ENCODE results near the gene CARMIL1.

The CARMIL1 gene

DNA sequence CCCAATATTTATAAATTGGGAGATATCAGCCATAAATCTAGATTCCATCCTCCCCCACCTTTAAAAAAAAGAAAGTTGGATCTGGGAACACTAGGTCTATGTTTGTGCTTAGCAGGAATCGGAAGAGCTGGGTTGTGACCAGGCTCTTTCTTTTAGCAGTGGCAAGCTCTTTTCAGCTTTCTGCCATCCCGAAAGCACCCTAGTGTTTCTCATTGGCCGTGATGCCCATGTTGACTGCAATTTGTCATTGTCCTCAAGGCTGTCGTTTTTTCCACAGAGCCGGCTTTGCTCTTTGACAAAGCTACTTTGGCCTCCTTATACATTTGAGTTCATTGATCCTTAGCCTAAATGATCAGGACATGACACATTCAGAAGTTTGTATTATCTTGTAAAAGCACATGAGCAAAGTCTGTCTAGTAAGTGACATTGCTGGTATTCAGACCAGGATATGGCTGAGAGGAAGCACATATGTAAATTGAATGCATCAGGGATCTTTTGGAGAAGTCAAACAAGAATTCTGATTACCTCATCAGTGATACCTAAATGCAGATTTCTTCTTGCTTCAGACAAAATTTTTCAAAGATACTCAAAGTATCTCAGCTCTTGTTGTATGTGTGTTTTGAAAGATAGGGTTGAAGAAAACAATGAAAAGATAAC, 50.1 kb downstream of the CARMIL1 start:
- no peak for TF ChIP-seq ARNTL (CRISPR knock-in tag; IDR thresholded peaks at IDR 0.05; ENCODE audit: borderline replicate concordance, low read depth)
- no peak for TF ChIP-seq ESRRG (CRISPR knock-in tag; IDR thresholded peaks at IDR 0.05)
- TF ChIP-seq ZNF70 (CRISPR knock-in tag; IDR thresholded peaks at IDR 0.05) = no peak
- no peak for TF ChIP-seq TCF4 (CRISPR knock-in tag; IDR thresholded peaks at IDR 0.05; ENCODE audit: borderline replicate concordance)
- TF ChIP-seq, protein P1, sequence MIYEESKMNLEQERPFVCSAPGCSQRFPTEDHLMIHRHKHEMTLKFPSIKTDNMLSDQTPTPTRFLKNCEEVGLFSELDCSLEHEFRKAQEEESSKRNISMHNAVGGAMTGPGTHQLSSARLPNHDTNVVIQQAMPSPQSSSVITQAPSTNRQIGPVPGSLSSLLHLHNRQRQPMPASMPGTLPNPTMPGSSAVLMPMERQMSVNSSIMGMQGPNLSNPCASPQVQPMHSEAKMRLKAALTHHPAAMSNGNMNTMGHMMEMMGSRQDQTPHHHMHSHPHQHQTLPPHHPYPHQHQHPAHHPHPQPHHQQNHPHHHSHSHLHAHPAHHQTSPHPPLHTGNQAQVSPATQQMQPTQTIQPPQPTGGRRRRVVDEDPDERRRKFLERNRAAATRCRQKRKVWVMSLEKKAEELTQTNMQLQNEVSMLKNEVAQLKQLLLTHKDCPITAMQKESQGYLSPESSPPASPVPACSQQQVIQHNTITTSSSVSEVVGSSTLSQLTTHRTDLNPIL (CRISPR knock-in tag; IDR thresholded peaks at IDR 0.05; ENCODE audit: low read depth) = no peak
- TF ChIP-seq RARB (CRISPR knock-in tag; IDR thresholded peaks at IDR 0.05) = no peak
- TF ChIP-seq, protein P2, sequence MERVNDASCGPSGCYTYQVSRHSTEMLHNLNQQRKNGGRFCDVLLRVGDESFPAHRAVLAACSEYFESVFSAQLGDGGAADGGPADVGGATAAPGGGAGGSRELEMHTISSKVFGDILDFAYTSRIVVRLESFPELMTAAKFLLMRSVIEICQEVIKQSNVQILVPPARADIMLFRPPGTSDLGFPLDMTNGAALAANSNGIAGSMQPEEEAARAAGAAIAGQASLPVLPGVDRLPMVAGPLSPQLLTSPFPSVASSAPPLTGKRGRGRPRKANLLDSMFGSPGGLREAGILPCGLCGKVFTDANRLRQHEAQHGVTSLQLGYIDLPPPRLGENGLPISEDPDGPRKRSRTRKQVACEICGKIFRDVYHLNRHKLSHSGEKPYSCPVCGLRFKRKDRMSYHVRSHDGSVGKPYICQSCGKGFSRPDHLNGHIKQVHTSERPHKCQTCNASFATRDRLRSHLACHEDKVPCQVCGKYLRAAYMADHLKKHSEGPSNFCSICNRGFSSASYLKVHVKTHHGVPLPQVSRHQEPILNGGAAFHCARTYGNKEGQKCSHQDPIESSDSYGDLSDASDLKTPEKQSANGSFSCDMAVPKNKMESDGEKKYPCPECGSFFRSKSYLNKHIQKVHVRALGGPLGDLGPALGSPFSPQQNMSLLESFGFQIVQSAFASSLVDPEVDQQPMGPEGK (CRISPR knock-in tag; IDR thresholded peaks at IDR 0.05; ENCODE audit: borderline replicate concordance) = no peak
- no peak for TF ChIP-seq ZFP30 (CRISPR knock-in tag; IDR thresholded peaks at IDR 0.05)
- no peak for TF ChIP-seq GLIS3 (CRISPR knock-in tag; IDR thresholded peaks at IDR 0.05)
- TF ChIP-seq OSR1 (CRISPR knock-in tag; IDR thresholded peaks at IDR 0.05) = no peak
- no peak for TF ChIP-seq ZC3H10 (CRISPR knock-in tag; IDR thresholded peaks at IDR 0.05)
- no peak for TF ChIP-seq SNAI2 (CRISPR knock-in tag; IDR thresholded peaks at IDR 0.05)
- TF ChIP-seq, protein P3, sequence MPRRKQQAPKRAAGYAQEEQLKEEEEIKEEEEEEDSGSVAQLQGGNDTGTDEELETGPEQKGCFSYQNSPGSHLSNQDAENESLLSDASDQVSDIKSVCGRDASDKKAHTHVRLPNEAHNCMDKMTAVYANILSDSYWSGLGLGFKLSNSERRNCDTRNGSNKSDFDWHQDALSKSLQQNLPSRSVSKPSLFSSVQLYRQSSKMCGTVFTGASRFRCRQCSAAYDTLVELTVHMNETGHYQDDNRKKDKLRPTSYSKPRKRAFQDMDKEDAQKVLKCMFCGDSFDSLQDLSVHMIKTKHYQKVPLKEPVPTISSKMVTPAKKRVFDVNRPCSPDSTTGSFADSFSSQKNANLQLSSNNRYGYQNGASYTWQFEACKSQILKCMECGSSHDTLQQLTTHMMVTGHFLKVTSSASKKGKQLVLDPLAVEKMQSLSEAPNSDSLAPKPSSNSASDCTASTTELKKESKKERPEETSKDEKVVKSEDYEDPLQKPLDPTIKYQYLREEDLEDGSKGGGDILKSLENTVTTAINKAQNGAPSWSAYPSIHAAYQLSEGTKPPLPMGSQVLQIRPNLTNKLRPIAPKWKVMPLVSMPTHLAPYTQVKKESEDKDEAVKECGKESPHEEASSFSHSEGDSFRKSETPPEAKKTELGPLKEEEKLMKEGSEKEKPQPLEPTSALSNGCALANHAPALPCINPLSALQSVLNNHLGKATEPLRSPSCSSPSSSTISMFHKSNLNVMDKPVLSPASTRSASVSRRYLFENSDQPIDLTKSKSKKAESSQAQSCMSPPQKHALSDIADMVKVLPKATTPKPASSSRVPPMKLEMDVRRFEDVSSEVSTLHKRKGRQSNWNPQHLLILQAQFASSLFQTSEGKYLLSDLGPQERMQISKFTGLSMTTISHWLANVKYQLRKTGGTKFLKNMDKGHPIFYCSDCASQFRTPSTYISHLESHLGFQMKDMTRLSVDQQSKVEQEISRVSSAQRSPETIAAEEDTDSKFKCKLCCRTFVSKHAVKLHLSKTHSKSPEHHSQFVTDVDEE (CRISPR knock-in tag; IDR thresholded peaks at IDR 0.05) = no peak
- TF ChIP-seq, protein P4, sequence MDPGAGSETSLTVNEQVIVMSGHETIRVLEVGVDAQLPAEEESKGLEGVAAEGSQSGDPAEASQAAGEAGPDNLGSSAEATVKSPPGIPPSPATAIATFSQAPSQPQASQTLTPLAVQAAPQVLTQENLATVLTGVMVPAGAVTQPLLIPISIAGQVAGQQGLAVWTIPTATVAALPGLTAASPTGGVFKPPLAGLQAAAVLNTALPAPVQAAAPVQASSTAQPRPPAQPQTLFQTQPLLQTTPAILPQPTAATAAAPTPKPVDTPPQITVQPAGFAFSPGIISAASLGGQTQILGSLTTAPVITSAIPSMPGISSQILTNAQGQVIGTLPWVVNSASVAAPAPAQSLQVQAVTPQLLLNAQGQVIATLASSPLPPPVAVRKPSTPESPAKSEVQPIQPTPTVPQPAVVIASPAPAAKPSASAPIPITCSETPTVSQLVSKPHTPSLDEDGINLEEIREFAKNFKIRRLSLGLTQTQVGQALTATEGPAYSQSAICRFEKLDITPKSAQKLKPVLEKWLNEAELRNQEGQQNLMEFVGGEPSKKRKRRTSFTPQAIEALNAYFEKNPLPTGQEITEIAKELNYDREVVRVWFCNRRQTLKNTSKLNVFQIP (CRISPR knock-in tag; IDR thresholded peaks at IDR 0.05; ENCODE audit: borderline replicate concordance, low read depth) = no peak
- TF ChIP-seq PPARA (CRISPR knock-in tag; IDR thresholded peaks at IDR 0.05; ENCODE audit: borderline replicate concordance) = no peak
- no peak for TF ChIP-seq TOX (CRISPR knock-in tag; IDR thresholded peaks at IDR 0.05; ENCODE audit: borderline replicate concordance)
- TF ChIP-seq, protein P5, sequence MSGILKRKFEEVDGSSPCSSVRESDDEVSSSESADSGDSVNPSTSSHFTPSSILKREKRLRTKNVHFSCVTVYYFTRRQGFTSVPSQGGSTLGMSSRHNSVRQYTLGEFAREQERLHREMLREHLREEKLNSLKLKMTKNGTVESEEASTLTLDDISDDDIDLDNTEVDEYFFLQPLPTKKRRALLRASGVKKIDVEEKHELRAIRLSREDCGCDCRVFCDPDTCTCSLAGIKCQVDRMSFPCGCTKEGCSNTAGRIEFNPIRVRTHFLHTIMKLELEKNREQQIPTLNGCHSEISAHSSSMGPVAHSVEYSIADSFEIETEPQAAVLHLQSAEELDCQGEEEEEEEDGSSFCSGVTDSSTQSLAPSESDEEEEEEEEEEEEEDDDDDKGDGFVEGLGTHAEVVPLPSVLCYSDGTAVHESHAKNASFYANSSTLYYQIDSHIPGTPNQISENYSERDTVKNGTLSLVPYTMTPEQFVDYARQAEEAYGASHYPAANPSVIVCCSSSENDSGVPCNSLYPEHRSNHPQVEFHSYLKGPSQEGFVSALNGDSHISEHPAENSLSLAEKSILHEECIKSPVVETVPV (CRISPR knock-in tag; IDR thresholded peaks at IDR 0.05) = no peak
- no peak for ATAC-seq

DNA sequence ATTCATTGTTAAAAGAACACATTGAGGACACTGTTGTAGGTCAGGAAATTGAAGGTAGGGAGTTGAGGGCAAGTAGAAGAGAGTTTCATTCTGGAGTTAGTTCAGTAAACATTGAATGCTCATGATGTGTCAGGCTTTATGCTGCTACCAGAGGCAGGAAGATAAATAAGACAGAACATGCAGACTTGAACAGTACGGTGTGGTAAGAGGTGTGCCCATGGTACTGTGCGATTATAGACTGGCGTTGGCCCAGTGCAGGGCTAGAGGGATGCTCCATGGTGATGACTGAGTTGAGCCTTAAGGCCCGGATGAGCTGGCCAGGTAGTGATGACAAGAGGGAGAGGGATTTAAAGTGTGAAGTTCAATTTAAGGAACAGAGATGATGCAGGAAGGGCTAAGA, 50.8 kb downstream of the CARMIL1 start:
- ATAC-seq = no peak
- no peak for TF ChIP-seq ZNF70 (CRISPR knock-in tag; IDR thresholded peaks at IDR 0.05)

DNA sequence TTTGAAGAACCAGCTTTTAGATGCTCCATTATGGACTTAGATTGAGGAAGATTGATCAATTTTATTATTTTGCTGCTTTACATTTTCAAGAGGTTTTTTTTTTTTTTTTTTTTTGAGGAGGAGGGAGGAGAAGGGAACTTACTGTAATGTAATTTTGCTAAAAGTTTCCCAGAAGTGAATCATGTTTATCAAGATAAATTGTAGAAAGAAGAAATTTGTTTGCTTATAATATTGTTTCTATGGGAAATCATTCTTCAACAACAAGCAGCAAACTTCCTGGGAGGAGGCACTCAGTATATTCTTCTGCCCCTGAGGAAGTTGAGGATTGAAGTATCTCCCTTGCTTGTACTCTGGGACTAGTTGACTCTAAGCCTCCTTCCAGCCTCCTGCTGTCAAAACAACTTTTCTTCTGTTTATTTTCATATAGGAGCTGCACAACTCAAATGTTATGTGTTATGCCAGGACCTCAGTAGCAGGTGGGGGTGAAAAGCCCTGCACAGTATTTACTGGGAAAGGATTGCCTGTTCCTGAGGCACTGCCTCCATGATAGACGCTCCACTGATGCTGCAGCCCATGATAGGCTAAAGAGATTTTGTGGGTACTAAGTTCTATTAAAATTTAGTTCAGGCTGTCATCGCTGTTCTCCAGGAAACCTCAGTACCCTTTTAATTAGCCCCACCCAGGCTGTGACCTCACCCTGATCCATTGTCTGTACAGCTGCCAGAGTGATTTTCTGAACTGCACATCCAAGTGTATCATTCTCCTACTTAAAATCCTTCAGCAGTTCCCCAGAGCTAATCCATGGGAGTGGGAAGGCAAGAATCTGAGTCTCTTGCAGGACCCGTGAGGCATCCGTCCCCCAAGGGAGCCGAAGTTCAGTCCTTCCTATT, 51.9 kb downstream of the CARMIL1 start:
- ATAC-seq = peak; percentile 36; the same call in 2 of the 3 replicates
- TF ChIP-seq ESRRG (CRISPR knock-in tag; IDR thresholded peaks at IDR 0.05) (no peak), ZNF565 (CRISPR knock-in tag; conservative IDR thresholded peaks at IDR 0.05; ENCODE audit: low read depth) (no peak), ZC3H10 (CRISPR knock-in tag; IDR thresholded peaks at IDR 0.05) (no peak), BACH2 (CRISPR knock-in tag; IDR thresholded peaks at IDR 0.05; ENCODE audit: borderline replicate concordance) (no peak), OSR1 (CRISPR knock-in tag; IDR thresholded peaks at IDR 0.05) (no peak), ZFP30 (CRISPR knock-in tag; IDR thresholded peaks at IDR 0.05) (no peak)
